Activated CD4-positive, CD25-positive, alpha-beta regulatory T cell treated with anti-CD3 and anti-CD28 coated beads, Interleukin-2, amount 50 U/mL, for 24 hours (primary cell): ENCODE data around the gene LPCAT1.

Experiments
- ATAC-seq, 2 donors: fragments of 150-1000 bp; cut with Tn5 transposase; one replicate each; pipeline ENCODE4 v1.10.0; 2021; ENCODE audit warnings: mild to moderate bottlenecking in 1 of 2, moderate library complexity in 1 of 2

LPCAT1 gene

DNA sequence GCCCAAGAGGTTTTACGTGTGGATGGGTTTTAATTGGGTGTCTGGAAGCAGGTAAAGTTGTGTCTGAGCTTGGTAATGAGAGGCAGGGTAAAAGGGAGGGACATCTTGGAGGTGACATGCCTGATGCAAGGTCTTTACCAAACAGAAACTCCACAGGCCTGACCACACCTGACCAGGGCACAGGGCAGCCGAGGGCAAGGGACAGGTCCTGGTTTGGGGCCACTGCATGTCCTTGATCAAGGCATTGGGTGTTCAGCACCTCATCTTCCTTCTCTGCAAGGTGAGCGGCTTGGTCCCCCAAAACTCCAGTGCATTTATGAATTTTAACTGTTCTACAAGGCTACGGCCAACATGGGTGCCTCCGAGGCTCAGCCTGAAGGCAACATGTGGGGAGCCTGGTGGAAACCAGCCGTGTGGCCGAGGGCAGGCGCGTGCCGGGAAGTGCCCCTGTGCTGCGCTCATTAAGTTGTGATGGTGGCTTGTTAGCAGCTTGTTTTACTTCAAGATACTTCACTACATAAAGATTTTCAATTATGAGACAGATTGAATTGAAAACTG is 30.7 kb upstream of the LPCAT1 start:
- no peak for ATAC-seq

DNA sequence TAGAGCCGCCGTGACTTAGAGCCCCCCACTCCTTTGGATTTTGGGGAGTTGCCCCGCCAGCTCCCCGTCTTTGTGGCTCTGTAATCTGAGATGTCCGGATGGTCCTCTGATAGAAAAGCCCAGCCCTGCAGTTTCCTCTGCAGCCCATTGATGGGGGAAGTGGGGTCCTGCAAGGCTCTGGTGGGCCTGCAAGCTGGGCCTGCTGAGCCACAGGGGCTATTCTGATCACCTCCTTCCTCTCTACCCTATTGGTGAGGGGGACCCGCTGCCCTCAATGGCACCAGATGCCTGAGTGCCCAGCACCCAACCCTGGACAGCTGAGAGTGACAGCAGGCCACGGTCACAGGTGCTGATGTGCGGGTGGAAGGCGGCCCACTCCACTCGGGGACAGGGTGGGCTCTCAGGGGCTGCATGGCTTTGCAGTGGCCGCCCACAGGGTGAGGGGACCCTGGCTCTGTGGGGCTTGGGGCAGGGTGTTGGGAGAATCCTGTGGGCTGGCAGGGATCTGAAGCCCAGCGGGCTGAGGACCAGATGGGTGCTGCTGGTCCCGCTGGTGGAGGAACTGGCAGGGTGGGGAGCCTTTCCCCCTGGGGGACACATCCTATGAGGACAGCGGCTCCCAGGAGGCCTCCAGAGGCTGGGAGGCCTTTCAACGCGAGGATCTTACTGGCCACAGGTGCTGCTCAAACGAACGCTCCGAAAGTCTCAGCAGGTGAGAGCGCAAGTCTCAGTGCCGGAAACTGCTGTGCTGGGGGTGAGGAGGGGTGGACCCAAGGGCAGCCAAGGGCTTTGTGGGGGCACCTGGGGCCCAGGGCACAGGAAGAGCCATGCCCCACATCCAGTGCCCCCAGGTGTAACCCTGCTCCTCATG is 30.0 kb upstream of the LPCAT1 start:
- ATAC-seq = no peak

DNA sequence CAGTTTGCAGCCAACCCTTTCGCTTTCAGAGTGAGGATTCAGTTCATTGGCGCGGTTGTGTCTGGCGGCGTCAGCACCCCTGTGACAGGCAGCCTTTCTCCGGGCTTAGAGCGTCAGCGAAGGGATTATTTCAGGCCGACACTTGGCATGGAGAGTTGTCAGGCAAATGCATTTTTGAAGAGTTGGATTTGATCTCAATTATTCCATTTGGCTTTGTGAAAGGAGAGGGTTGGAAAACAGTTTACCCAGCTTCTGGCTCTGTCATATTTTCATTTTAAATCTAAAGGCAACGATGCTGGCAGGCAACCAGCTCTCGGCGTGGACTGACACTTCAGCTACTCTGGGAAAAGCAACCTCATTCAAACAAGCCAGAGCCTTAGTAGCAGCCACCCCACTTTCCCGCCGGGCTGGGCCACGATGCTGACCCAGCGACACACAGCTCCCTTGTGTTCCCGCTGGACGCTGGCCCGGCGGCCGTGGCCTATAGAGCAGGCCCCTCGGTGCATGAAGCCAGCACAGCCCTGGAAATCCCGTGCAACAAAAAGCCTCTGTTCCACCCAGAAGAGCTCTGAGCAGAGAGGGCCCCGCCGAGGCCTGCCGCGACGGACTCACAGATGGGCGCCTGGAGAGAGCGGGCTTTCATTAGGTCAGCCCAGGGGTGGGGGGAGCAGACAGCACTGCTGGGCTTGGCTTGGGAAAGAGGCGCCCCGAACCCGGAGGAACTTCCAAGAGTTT is 28.9 kb upstream of the LPCAT1 start:
- no peak for ATAC-seq

DNA sequence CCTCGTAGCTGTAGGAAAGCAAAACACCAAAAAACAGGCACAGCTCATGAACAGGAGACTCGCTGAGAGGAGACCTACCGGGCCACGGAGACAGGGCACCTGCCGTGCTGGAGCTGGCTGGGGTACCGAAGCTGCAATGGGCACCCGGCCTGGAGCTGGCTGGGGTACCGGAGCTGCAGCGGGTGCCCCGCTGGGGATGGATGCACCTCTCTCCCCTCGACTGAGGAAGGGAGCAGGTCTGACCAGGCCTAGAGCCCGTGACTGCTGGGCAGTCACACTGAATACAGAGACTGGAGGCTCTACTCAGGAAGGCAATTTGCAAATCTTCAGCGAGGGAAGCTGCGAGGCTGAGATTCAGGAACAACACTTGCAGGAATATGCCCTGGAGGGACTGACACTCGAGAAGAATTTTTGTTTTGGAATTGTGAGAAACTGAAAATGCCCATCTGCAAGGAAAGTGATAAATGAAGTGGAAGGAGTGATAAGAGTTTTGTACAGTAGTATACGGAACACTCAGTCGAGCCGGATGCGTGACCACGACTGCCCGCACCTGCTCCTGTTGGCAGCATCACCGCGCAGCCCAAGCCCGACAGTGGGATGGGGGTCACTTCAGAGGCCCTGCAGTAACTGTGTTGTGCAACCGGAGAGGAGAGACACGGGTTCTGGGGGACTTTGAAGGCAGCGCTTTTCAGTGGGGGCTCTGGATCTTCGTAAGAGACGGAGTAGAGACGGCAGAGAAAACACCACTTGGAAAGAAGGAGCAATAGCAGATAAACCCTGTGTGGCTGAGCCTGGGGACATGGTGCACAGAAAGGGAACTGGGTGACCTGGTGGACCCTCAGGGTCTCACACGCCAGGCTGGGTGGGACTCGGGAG is 27.9 kb upstream of the LPCAT1 start:
- ATAC-seq = no peak

DNA sequence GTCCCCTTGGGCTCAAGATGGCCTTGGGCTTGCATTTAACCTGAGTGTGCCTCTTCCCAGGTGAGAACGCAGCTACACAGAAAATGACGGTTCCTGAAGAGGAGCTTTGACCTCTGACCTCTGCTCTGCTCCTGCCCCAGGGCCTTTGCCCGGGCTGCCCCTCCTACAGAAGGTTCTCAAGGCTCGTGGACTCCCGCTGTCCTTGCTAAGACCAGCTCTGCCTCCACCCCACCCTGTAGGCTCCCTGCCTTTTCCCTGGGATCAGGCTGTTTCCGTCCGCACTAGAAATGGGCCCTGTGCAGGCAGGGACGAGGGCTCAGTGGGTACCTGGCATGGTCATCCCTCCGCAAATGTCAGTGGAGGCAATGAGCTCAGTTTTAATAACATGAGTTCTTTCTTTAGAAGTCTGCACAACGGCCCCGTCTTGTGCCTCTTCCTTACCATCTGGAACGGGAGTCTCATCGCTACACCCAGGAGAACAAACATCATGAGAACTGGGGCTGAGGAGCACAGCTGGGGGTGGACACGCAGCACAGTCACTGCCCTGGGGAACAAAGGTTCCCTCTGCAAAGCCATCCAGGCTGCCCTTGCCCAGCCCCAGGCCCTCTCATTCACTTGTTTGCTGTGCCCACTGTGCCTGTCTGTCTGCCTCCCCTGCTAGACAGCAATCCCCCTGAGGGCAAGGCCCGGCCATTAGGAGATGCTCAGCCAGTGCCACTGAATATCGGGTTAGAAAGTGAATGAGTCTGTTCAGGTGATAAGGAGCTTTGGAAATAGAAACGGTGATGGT is 26.7 kb upstream of the LPCAT1 start:
- no peak for ATAC-seq

DNA sequence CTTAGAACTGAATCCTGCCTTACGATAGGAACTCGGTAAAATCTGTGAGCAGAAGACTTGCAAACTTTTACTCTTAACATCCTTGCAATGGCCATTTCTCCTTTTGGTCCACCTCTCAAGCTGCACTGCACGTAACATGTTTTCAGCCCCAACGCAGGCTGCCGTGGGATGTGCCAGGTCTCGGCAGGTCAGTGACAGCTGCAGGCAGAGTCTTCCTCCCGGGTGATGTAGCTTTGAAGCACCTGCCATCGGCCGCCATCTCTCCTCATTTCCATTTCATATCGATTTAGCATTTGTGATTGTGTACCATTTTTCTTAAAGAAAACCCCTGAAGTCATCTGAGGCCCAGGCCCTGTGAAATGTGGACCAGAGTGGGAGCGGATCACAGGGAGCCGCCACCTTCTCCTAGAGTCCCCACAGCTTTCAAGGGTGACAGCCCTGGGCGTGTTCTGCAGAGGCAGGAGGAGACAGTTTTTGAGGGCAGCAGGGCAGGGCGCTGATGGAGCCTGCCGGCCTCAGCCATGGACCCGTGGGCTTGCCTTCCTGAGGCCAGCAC is 25.8 kb upstream of the LPCAT1 start:
- no peak for ATAC-seq

DNA sequence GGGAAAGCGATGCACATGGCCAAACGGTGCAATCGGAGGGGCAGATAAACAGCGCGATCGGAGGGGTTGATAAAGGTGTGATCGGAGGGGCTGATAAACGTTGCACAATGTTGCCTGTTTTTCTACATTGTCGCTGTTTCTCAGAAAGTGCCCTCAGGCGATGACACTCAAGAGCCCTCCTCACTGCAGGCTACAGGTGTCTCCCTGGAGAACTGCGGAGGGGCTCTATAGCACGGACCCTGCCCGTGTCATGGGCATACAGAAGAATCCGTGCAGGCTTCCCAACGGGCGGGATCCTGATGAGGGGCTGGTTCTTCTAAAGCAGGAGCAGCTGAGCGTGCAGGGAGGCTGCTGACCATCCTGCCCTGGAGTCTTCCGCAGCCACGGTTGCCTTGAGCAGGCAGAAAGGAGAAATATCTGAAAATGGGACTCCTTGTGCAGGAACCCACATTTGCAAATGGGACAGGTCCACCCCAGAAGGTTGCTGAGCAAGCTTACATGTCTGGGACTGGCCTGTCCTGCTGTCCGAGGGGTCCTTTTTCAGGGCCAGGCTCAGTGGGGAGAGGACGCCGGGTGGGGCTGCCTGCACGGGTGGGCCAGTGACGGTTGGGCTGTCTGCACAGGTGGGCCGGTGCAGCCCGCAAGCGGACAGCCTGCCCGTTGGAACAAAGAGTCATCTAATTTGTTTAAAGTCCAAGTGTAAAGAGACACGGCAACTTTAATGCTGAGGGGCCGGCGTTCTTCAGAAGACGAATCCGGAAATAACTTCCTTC is 25.1 kb upstream of the LPCAT1 start:
- ATAC-seq = no peak

DNA sequence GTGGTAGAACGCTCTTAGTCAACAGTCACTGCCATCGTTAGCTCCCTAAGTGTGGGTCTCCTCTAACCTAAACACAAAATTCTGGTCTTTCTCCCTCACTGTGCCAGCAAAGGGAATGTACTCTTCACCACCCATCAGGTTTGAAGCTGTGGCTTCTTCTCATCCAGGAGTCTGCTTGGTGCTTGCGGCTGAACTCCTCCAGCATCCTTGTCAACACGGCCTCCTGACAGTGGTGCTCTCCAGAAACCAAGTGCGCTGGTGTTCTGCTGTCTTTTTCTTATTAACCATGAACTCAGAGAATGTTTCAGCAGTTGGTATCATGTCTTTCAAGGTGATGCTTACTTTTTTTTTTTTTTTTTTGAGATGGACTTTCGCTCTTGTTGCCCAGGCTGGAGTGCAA is 23.9 kb upstream of the LPCAT1 start:
- ATAC-seq = no peak

DNA sequence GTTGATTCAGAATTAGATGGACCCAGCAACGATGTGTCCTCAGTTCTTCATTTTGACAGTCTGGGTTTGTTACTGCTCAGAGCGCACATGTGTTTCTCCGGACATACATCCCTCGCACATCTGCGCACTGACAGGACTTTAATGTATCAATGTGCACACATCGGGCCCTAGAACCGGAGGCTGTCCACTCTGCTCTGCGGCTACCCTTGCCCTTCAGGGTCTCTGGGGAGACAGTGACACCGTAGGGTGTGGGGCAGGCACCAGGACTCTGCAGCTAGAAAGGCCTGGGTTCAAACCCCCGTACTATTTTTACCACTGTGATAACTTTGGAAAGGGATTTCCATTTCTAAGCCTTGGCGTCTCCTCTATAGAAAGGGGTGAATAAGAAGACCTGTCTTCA is 23.5 kb upstream of the LPCAT1 start:
- ATAC-seq = no peak

DNA sequence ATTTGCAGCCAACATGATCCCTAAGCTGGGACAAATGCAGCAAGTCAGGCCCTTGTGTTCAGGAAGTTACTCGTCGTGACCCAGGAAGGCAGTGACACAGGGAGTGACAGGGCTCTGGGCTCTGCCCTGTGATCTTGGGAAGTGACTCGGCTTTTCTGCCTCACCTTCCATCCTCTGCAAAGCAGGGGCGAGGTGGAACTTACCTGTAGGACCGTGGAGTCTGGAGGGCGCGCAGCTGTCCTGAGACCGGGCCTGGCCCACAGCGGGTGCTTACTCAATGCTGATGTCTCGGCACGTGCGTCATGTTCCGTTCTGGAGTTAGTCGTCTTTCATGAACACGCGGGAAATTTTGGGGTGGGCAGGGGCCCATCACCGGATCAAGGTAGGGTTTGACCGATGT is 22.8 kb upstream of the LPCAT1 start:
- no peak for ATAC-seq

DNA sequence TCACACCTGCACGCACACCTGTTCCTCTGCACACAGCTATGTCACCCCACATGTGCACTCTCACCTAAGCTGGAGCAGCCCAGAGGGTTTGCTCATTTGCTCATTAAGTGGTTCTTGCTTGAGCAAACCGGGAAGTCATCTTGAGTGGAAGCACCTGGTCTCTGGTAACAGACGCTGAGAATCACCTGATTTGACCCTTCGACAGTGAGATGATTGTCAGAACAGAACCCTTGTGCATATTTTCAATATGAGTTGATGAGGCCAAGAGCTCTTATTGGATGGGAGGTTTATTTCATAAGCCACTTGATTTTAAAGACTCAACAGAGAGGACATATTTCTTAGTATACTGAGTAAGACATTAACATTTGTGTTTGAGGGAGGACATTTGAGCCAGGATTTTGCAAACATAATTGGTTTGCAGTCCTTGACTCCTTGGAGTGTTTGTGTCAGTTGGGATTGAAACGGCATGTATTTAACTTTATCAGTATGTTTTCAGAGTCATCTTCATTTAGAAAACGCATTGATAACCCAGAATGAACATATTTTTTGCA is 22.1 kb upstream of the LPCAT1 start:
- ATAC-seq = no peak

DNA sequence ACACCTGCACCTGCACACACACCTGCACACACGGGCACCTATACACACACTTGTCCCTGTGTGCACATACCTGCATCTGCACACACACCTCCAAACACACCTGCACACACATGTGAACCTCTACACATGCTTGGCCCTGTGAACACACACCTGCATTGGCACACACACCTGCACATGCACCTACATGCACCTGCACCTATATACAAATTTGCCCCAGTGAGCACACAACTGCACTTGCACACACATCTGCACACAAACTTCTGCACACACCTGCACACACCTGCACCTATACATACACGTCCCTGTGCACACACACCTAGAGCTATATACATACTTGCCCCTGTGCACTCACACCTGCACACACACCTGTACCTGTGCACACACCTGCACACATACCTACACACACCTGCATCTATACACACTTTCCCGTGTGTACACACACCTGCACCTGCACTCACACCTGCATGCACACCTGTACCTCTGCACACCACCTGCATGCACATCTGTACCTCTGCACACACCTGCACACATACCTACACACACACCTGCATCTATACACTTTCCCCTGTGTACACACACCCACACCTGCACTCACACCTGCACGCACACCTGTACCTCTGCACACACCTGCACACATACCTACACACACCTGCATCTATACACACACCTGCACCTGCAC is 21.5 kb upstream of the LPCAT1 start:
- no peak for ATAC-seq

DNA sequence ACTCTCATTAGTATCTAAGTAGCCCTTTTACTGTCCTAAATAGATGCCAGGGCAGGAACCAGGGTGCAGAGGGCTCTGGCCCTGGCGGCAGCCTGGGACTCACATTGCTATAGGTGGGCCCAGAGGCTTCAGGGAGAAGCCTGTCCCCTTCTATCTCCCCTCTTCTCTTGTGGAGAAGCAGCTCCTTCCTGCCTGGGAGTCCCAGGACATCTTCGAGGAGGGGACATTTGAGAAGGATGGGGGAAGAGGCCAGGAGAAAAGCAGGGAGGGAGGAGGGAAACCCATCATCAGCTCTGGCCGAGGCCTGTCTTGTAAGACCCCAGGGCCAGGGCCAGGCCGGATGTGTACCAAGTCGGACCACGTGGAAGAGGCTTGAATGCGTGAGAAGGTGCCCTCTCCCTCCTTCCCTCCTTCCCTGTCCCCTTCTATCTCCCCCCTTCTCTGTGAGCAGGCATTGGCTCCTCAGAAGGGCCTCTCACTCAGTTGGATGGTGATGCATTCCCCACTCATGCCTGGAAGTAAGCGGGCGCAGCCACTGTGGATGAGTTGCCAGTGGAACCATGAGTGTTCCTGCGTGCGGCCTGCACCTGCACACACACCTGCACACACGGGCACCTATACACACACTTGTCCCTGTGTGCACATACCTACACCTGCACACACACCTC is 20.7 kb upstream of the LPCAT1 start:
- no peak for ATAC-seq

DNA sequence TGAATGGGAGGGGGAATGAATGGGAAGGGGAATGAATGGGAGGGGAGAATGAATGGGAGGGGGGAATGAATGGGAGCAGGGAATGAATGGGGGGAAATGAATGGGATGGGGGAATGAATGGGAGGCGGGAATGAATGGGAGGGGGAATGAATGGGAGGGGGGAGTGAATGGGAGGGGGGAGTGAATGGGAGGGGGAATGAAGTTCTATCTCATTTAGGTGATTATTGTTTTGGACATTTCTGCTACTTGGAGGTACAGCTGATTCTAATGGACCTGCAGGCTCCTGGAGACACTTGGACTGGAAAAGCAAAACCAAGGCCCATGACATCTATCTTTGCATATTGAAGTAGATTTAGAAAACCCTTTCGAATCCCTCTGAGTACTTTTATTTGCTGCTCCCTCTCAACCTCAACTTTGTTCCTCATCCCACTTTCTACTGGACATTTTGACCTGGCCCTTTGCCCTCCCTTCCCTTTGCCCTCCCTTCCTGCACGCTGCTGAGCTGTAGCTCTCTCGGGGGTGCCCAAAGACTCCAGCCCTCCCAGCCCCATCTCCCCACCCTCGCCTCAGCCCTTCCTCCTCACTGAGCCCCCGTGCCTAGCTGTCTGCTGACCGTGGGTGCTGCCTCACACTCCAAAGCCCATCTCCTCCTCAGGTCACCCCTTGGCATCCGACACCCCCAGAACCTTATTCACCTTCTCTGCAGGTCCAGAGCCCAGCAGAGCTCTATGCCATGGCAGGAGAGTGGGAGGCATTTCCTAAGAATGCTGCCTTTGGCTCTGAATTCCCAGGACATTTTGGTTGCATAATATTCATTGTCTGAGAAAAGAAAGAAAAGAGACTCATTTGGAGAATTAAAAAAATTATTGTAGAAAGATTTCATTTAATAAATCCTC is 19.9 kb upstream of the LPCAT1 start:
- ATAC-seq = no peak

DNA sequence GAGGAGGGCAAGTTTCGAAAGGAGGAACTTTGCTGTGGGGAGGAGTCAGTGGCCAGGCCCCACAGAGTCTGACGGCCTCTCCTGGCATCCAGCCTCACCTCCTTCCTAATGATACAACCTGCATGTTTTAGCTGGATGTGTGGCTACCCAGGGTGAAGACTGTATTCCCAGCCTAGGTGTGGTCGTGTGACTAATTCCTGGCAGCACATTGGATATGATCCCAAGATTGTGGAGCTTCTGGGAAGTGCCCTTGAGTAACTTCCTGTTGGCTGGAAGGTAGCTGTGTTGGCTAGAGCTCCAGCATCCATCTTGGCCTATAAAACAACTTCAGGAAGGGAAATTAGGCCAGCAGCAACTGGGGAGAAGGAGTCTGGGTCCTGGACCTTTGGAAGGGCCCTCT is 19.0 kb upstream of the LPCAT1 start:
- ATAC-seq = no peak

DNA sequence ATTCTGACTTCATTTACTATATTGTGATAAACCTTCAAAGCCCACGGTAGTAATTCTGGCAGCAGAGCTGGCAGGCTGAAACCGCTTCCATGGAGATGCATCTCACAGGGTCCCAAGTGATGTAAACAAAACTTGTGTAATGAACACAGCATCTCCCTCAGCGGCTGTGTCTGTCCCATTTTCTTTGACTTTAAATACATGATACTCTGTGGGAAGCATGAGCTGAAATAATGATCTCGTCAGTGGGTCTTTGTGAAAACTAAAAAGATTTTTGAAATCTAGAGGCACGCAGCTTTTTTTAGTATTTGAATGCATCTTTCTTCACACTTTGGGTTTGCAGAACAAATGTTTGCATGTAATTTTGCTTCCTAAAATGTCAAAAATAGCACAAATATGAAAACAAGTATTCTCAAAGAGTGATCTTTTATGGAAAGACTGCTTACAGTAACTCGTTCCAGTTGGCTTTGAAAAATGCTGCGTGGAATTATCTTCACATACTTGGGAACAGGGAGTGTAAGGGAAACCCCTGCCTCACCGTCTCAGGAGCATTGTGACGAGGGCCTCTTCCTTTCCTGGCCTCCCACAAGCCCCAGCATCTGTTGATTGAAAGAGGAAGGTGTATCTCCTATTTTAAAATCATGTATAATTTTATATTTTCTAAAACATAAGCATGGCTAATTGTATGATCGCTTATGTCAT is 18.1 kb upstream of the LPCAT1 start:
- ATAC-seq = no peak

DNA sequence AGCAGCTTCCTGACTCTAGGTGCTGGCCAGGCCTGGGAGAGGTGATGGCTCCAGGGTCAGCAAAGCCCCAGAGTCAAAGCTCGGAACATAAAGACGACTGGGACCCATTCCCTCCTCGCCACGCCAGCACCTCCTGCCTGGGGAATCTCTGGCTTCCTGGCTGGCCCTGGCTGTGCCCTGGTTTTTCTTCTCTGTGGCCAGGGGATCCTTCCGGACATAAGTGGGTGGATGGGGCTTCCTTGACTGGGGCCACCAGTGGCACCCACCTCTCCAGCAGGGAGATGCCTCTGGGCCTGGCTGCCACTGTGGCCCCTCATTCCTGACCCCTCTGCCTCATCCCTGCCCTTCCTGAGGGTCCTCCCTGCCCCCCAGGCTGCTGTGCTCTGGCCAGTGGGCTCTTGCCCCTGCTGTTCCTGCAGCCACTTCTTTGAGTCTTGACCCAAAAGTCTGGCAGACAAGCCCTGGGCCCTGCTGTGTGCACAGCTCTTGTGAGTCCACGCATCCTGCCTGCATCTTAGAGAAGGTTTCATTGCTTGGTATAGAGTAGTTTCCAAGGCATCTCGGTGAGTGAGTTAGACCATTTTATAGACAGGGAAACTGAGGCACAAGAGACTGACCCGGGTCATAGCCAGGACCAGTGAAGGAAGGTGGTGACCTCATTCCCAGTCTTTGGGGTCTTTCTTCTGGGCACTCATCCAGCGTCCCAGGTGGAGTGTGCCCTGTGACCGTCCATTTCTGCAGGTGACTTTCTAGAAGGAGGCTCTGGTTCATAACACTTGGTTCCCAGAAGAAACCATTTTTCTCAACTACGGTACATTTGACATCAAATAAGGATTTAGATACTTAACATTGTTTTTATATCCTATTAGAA is 17.3 kb upstream of the LPCAT1 start:
- no peak for ATAC-seq
